HEK293 (cell line): Measurements from ENCODE around the gene DDX31.
A peak's percentile ranks its signal among the peaks of the same experiment; 100 is the strongest.
"Not testable (repeated sequence)": the region's sequence is repeated elsewhere in the genome, so short reads cannot be mapped to it uniquely, and the experiment has no call there.

Experiments
- CTCF ChIA-PET: fragments of 350-600 bp; formaldehyde crosslinking; extraction: SDS; loops from one replicate; lab custom pipeline; 2021; ENCODE audit warnings: antibody characterized with exemption; lab: Yijun Ruan, JAX
- POLR2A ChIA-PET: fragments of 300-600 bp; formaldehyde crosslinking; extraction: SDS; loops from one replicate; lab custom pipeline; 2020; ENCODE audit warnings: antibody characterized with exemption, inconsistent platforms; lab: Yijun Ruan, JAX
- H3K27ac ChIP-seq: fragments of 200-500 bp; sonication (Bioruptor generic); 2 replicates; pipeline ENCODE4 v1.5.1; 2014; ENCODE audit warnings: low read depth, low read length, control low read depth, inconsistent platforms; ENCODE audit errors: extremely low read depth
- H3K36me3 ChIP-seq, 2 experiments: fragments of 200-500 bp in 1 of 2; sonication (Bioruptor generic) in 1 of 2; 1 replicate in 1 of 2; 2 replicates in 1 of 2; pipeline ENCODE4 v1.5.1; 2014 to 2017; ENCODE audit warnings: inconsistent platforms in 2 of 2, low read length in 2 of 2; ENCODE audit not compliant: control insufficient read depth in 2 of 2, insufficient read depth in 1 of 2
- H3K4me1 ChIP-seq: fragments of 200-500 bp; sonication (Bioruptor generic); 2 replicates; pipeline ENCODE4 v1.5.1; 2014; ENCODE audit warnings: mild to moderate bottlenecking, low read length, inconsistent platforms; ENCODE audit not compliant: control insufficient read depth, insufficient read depth
- H3K4me3 ChIP-seq: 2 replicates; pipeline ENCODE4 v1.5.1; 2011; ENCODE audit warnings: low read depth, mild to moderate bottlenecking, control low read depth, low read length, moderate library complexity
- H3K9me3 ChIP-seq: fragments of 200-500 bp; sonication (Bioruptor generic); 2 replicates; pipeline ENCODE4 v1.5.1; 2014; ENCODE audit warnings: low read depth, low read length, inconsistent platforms; ENCODE audit not compliant: control insufficient read depth, insufficient read depth
- IKZF3 ChIP-seq: fragments of 450-650 bp; IDR thresholded peaks from 2 replicates; pipeline ENCODE4 v1.5.0; 2018; ENCODE audit warnings: missing biosample characterization, mild to moderate bottlenecking, missing genetic modification characterization, moderate library complexity
- REPIN1 ChIP-seq: fragments of 450-650 bp; formaldehyde crosslinking; IDR thresholded peaks from 2 replicates; pipeline ENCODE4 v1.5.1; 2017; ENCODE audit warnings: missing biosample characterization, missing genetic modification characterization, low read depth
- ZFP69B ChIP-seq: fragments of 450-650 bp; formaldehyde crosslinking; IDR thresholded peaks from 2 replicates; pipeline ENCODE4 v1.5.1; 2016; ENCODE audit warnings: missing biosample characterization, missing genetic modification characterization
- ZNF175 ChIP-seq: fragments of 450-650 bp; formaldehyde crosslinking; IDR thresholded peaks from 2 replicates; pipeline ENCODE4 v1.5.1; 2016; ENCODE audit warnings: missing biosample characterization, missing genetic modification characterization
- ZNF292 ChIP-seq: fragments of 450-650 bp; formaldehyde crosslinking; IDR thresholded peaks from 2 replicates; pipeline ENCODE4 v1.5.1; 2016; ENCODE audit warnings: low read depth, missing biosample characterization, missing genetic modification characterization, borderline replicate concordance
- ZNF394 ChIP-seq: fragments of 450-650 bp; formaldehyde crosslinking; IDR thresholded peaks from 2 replicates; pipeline ENCODE4 v1.5.1; 2016; ENCODE audit warnings: missing biosample characterization, missing genetic modification characterization, mild to moderate bottlenecking, moderate library complexity, borderline replicate concordance
- ZNF426 ChIP-seq: fragments of 450-650 bp; formaldehyde crosslinking; IDR thresholded peaks from 2 replicates; pipeline ENCODE4 v1.5.1; 2017; ENCODE audit warnings: missing biosample characterization, missing genetic modification characterization, mild to moderate bottlenecking, inconsistent platforms, moderate library complexity
- ZNF585B ChIP-seq: fragments of 450-650 bp; formaldehyde crosslinking; IDR thresholded peaks from 2 replicates; pipeline ENCODE4 v1.5.1; 2016; ENCODE audit warnings: missing biosample characterization, missing genetic modification characterization
- ZNF623 ChIP-seq: fragments of 450-650 bp; formaldehyde crosslinking; IDR thresholded peaks from 2 replicates; pipeline ENCODE4 v1.5.1; 2016; ENCODE audit warnings: missing biosample characterization, missing genetic modification characterization
- TF ChIP-seq, protein P1 (sequence below): fragments of 450-650 bp; formaldehyde crosslinking; IDR thresholded peaks from 2 replicates; pipeline ENCODE4 v1.5.1; 2016; ENCODE audit warnings: missing biosample characterization, missing genetic modification characterization, borderline replicate concordance
- TF ChIP-seq, protein P2 (sequence below): fragments of 450-650 bp; formaldehyde crosslinking; conservative IDR thresholded peaks from 2 replicates; pipeline ENCODE4 v1.5.1; 2016; ENCODE audit warnings: low read depth, missing biosample characterization, missing genetic modification characterization
- TF ChIP-seq, protein P3 (sequence below): fragments of 450-650 bp; formaldehyde crosslinking; conservative IDR thresholded peaks from 2 replicates; pipeline ENCODE4 v1.5.1; 2016; ENCODE audit warnings: low read depth, missing biosample characterization, missing genetic modification characterization

The DDX31 gene

DNA sequence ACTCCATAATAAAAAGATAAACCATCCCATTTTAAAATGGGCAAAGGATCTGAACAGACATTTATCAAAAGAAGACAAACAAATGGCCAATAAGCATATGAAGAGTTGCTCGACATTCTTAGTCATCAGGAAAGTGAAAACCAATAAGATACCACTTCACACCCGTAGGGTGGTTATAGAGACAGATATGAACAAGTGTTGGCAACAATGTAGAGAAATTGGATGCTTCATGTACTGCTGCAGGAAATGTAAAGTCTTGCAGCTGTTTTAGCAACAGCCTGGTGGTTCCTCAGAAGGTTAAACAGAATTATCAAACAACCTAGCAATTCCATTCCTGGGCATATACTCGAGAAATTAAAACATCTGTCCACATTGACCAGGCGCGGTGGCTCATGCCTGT, 43.0 kb upstream of the DDX31 start (continued):
- TF ChIP-seq, protein P1, sequence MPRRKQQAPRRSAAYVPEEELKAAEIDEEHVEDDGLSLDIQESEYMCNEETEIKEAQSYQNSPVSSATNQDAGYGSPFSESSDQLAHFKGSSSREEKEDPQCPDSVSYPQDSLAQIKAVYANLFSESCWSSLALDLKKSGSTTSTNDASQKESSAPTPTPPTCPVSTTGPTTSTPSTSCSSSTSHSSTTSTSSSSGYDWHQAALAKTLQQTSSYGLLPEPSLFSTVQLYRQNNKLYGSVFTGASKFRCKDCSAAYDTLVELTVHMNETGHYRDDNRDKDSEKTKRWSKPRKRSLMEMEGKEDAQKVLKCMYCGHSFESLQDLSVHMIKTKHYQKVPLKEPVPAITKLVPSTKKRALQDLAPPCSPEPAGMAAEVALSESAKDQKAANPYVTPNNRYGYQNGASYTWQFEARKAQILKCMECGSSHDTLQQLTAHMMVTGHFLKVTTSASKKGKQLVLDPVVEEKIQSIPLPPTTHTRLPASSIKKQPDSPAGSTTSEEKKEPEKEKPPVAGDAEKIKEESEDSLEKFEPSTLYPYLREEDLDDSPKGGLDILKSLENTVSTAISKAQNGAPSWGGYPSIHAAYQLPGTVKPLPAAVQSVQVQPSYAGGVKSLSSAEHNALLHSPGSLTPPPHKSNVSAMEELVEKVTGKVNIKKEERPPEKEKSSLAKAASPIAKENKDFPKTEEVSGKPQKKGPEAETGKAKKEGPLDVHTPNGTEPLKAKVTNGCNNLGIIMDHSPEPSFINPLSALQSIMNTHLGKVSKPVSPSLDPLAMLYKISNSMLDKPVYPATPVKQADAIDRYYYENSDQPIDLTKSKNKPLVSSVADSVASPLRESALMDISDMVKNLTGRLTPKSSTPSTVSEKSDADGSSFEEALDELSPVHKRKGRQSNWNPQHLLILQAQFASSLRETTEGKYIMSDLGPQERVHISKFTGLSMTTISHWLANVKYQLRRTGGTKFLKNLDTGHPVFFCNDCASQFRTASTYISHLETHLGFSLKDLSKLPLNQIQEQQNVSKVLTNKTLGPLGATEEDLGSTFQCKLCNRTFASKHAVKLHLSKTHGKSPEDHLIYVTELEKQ (tag by site-specific recombination) = no peak

GRCh38 chr9:132711846-132712245, 42.1 kb upstream of the DDX31 start:
- Histone ChIP-seq H3K4me1 (no peaks in the 10 kb centered on the region), H3K9me3 (no peaks in the 10 kb centered on the region), H3K27ac (no peak overlapping the region), H3K4me3 (no peak overlapping the region), H3K36me3 (no peaks in the 10 kb centered on the region)
- ChIA-PET CTCF (interaction anchor here (0.6 to 0.7 kb wide), 2 partner anchors 137 to 205 kb away, joined by 3 read pairs; no protein-coding TSS in a partner anchor), POLR2A (no interaction called here)
- TF ChIP-seq ZNF292 (tag by site-specific recombination) = no peak
- TF ChIP-seq REPIN1 (tag by site-specific recombination) = no peak
- TF ChIP-seq IKZF3 (tag by site-specific recombination) = no peak
- no peak for TF ChIP-seq ZNF585B (tag by site-specific recombination)
- no peak for TF ChIP-seq ZFP69B (tag by site-specific recombination)
- no peak for TF ChIP-seq ZNF175

- H3K36me3 ChIP-seq, H3K27ac ChIP-seq, POLR2A ChIA-PET, H3K4me1 ChIP-seq, H3K4me3 ChIP-seq, H3K9me3 ChIP-seq: not testable (repeated sequence)
- CTCF ChIA-PET = interaction anchor here (0.6 kb wide), 1 partner anchor 16 kb away, joined by 4 read pairs; no protein-coding TSS in a partner anchor
- TF ChIP-seq ZNF623 (tag by site-specific recombination) (peak; percentile 29; the same call in 1 of the 2 replicates), ZNF394 (tag by site-specific recombination) (peak; percentile 64; the same call in 1 of the 2 replicates), ZNF426 (peak; percentile 54)
- TF ChIP-seq, protein P2, sequence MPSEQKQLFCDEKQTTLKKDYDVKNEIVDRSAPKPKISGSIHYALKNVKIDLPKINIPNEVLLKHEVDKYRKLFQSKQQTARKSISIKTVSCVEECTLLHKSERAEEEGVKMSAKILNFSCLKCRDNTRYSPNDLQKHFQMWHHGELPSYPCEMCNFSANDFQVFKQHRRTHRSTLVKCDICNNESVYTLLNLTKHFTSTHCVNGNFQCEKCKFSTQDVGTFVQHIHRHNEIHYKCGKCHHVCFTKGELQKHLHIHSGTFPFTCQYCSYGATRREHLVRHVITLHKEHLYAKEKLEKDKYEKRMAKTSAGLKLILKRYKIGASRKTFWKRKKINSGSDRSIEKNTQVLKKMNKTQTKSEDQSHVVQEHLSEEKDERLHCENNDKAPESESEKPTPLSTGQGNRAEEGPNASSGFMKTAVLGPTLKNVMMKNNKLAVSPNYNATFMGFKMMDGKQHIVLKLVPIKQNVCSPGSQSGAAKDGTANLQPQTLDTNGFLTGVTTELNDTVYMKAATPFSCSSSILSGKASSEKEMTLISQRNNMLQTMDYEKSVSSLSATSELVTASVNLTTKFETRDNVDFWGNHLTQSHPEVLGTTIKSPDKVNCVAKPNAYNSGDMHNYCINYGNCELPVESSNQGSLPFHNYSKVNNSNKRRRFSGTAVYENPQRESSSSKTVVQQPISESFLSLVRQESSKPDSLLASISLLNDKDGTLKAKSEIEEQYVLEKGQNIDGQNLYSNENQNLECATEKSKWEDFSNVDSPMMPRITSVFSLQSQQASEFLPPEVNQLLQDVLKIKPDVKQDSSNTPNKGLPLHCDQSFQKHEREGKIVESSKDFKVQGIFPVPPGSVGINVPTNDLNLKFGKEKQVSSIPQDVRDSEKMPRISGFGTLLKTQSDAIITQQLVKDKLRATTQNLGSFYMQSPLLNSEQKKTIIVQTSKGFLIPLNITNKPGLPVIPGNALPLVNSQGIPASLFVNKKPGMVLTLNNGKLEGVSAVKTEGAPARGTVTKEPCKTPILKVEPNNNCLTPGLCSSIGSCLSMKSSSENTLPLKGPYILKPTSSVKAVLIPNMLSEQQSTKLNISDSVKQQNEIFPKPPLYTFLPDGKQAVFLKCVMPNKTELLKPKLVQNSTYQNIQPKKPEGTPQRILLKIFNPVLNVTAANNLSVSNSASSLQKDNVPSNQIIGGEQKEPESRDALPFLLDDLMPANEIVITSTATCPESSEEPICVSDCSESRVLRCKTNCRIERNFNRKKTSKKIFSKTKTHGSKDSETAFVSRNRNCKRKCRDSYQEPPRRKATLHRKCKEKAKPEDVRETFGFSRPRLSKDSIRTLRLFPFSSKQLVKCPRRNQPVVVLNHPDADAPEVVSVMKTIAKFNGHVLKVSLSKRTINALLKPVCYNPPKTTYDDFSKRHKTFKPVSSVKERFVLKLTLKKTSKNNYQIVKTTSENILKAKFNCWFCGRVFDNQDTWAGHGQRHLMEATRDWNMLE (tag by site-specific recombination) = peak; percentile 53
- TF ChIP-seq, protein P3, sequence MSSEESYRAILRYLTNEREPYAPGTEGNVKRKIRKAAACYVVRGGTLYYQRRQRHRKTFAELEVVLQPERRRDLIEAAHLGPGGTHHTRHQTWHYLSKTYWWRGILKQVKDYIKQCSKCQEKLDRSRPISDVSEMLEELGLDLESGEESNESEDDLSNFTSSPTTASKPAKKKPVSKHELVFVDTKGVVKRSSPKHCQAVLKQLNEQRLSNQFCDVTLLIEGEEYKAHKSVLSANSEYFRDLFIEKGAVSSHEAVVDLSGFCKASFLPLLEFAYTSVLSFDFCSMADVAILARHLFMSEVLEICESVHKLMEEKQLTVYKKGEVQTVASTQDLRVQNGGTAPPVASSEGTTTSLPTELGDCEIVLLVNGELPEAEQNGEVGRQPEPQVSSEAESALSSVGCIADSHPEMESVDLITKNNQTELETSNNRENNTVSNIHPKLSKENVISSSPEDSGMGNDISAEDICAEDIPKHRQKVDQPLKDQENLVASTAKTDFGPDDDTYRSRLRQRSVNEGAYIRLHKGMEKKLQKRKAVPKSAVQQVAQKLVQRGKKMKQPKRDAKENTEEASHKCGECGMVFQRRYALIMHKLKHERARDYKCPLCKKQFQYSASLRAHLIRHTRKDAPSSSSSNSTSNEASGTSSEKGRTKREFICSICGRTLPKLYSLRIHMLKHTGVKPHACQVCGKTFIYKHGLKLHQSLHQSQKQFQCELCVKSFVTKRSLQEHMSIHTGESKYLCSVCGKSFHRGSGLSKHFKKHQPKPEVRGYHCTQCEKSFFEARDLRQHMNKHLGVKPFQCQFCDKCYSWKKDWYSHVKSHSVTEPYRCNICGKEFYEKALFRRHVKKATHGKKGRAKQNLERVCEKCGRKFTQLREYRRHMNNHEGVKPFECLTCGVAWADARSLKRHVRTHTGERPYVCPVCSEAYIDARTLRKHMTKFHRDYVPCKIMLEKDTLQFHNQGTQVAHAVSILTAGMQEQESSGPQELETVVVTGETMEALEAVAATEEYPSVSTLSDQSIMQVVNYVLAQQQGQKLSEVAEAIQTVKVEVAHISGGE (tag by site-specific recombination) = 0 out of 2 replicates have a peak, but pooled peaks have one; percentile 43
Observed at GRCh38 chr9:132711152-132711551, 41.4 kb upstream of the DDX31 start.
